Measurements from ENCODE around the gene HPCAL1. TPM values are rescaled to one million over a fixed set of nuclear protein-coding genes. Genes with fewer than 3 reads are reported as not detected.

The HPCAL1 gene
- total RNA-seq, 4 donors from 2014 or later = 11.1 to 122 (median 48.9) TPM

DNA sequence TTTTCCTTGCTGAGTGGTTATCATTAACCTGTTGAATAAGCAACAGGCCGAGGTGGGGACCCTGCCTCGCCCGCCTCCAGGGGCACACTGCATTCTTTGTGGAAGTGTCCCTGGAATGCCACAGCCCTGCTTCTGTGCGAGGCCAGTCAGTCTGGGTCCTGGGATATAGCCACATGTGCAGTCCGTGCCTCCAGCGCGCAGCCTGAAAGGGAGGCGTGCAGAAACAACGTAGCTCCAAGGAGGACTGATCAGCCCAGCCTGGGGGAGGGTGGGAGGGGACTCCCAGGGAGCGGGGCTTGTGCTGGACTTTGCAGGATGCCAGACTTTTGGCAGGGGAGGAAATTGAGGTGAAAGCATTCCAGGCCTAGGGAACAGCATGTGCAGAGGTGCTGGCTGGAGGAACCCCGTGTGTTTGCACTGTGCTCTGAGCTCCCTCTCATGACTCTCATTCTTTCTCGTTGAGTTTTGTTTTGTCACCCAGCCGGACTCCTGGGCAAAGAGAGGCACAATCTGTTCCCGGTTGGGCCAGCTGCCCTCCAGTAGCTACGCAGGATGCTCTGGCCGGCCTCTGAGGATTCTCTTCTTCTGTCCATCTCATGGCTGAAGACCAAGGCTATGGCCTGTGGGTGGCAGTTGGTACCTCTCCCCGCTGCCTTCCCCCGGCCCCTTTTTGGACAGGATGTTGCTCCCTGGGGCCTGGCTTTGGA is 39.7 kb downstream of the HPCAL1 start:
- no peaks in the 10 kb centered on the region for H3K9me3 ChIP-seq
- peak; percentile 40 to 54 for DNase-seq
- peak overlapping the region; percentile 33 to 76 for H3K27ac ChIP-seq
- no peak overlapping the region for H3K4me3 ChIP-seq
- no peaks in the 10 kb centered on the region for H3K27me3 ChIP-seq
- H3K36me3 ChIP-seq = no peaks in the 10 kb centered on the region
- peaks cover 0 to 11% of the 10 kb centered on the region in 2 donors for H3K4me1 ChIP-seq
- TF ChIP-seq POLR2A (IDR thresholded peaks at IDR 0.05) (no peak), CTCF (IDR thresholded peaks at IDR 0.05) (no peak)
- intact Hi-C loops (cut with DNase I; ENCODE audit: low total_unique reads) = no loop called here

DNA sequence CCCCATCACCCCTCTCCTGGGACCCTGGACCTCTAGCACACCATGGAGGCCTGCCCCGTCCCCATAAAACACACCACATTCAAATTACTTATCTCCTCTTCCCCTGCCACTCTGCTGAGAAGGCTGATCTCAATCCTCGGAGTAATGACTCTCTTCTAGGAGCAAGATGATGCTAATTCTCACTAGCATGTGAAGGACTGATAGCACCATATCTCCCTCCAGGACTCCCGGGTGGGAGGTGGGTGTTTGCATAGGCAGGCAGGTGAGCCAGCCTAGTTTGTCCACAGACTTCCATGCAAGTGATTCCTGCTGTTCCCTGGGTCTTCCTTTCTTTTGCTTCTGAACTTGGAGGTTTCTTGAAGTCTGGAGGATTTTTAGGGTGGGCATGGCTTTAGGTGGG is 40.5 kb downstream of the HPCAL1 start:
- peaks cover 0 to 13% of the 10 kb centered on the region in 2 donors for H3K4me1 ChIP-seq
- no peaks in the 10 kb centered on the region for H3K36me3 ChIP-seq
- no peak for DNase-seq
- H3K27ac ChIP-seq = peak overlapping the region; percentile 33 to 76
- H3K4me3 ChIP-seq = no peak overlapping the region
- no peak for TF ChIP-seq POLR2A (IDR thresholded peaks at IDR 0.05)
- no peak for TF ChIP-seq CTCF (IDR thresholded peaks at IDR 0.05)
- H3K9me3 ChIP-seq = no peaks in the 10 kb centered on the region
- intact Hi-C loops (cut with DNase I; ENCODE audit: low total_unique reads) = no loop called here
- no peaks in the 10 kb centered on the region for H3K27me3 ChIP-seq

- Histone ChIP-seq H3K36me3 (no peaks in the 10 kb centered on the region), H3K27ac (peak overlapping the region in 1 of 2 donors; percentile 76), H3K27me3 (no peaks in the 10 kb centered on the region), H3K4me3 (no peak overlapping the region), H3K4me1 (peaks cover 0 to 13% of the 10 kb centered on the region in 2 donors), H3K9me3 (no peaks in the 10 kb centered on the region)
- intact Hi-C loops (cut with DNase I; ENCODE audit: low total_unique reads) = no loop called here
- DNase-seq = no peak
- TF ChIP-seq POLR2A (IDR thresholded peaks at IDR 0.05) (no peak), CTCF (IDR thresholded peaks at IDR 0.05) (no peak)
These were observed 41.0 kb downstream of the HPCAL1 start for GRCh38 chr2:10343658-10344057.

GRCh38 chr2:10344105-10345066 is 41.7 kb downstream of the HPCAL1 start:
- DNase-seq = no peak
- TF ChIP-seq CTCF (IDR thresholded peaks at IDR 0.05) (no peak), POLR2A (IDR thresholded peaks at IDR 0.05) (no peak)
- peak overlapping the region in 1 of 2 donors; percentile 76 for H3K27ac ChIP-seq
- no peaks in the 10 kb centered on the region for H3K27me3 ChIP-seq
- H3K9me3 ChIP-seq = no peaks in the 10 kb centered on the region
- intact Hi-C loops (cut with DNase I; ENCODE audit: low total_unique reads) = no loop called here
- peaks cover 0 to 13% of the 10 kb centered on the region in 2 donors for H3K4me1 ChIP-seq
- H3K4me3 ChIP-seq = no peak overlapping the region
- no peaks in the 10 kb centered on the region for H3K36me3 ChIP-seq

- no peak for DNase-seq
- no peaks in the 10 kb centered on the region for H3K27me3 ChIP-seq
- peak overlapping the region in 1 of 2 donors; percentile 76 for H3K27ac ChIP-seq
- intact Hi-C loops (cut with DNase I; ENCODE audit: low total_unique reads) = no loop called here
- no peak overlapping the region for H3K4me3 ChIP-seq
- TF ChIP-seq POLR2A (IDR thresholded peaks at IDR 0.05) = no peak
- no peak for TF ChIP-seq CTCF (IDR thresholded peaks at IDR 0.05)
- no peaks in the 10 kb centered on the region for H3K9me3 ChIP-seq
- peaks cover 0 to 13% of the 10 kb centered on the region in 2 donors for H3K4me1 ChIP-seq
- H3K36me3 ChIP-seq = no peaks in the 10 kb centered on the region
These were observed 42.4 kb downstream of the HPCAL1 start for GRCh38 chr2:10345126-10345525.
